Fibroblast of lung (primary cell): ENCODE results near the gene TXNRD2. TPM values are rescaled to one million over a fixed set of nuclear protein-coding genes. Genes with fewer than 3 reads are reported as not detected.

Experiments
- DNase-seq, 2 donors: peaks; one replicate each; pipeline versions ENCODE4 v3.0.0 to v3.0.0-alpha.2; 2010; ENCODE audit warnings: low read depth in 2 of 2
- H2AFZ ChIP-seq: 2 replicates; pipeline ENCODE4 v1.5.1; 2012; ENCODE audit warnings: low read length, control low read depth, inconsistent platforms
- H3K27ac ChIP-seq: 2 replicates; pipeline ENCODE4 v1.5.1; 2011; ENCODE audit warnings: low read length, control low read depth; ENCODE audit not compliant: insufficient read depth
- H3K27me3 ChIP-seq: 2 replicates; pipeline ENCODE4 v1.5.1; 2011; ENCODE audit warnings: mild to moderate bottlenecking, low read length; ENCODE audit not compliant: control insufficient read depth, insufficient read depth
- H3K36me3 ChIP-seq: 2 replicates; pipeline ENCODE4 v1.5.1; 2011; ENCODE audit warnings: low read length; ENCODE audit not compliant: control insufficient read depth, insufficient read depth
- H3K4me1 ChIP-seq: 2 replicates; pipeline ENCODE4 v1.5.1; 2011; ENCODE audit warnings: low read length; ENCODE audit not compliant: control insufficient read depth, insufficient read depth; ENCODE audit errors: extremely low read depth
- H3K4me2 ChIP-seq: 2 replicates; pipeline ENCODE4 v1.5.1; 2011; ENCODE audit warnings: low read length, control low read depth; ENCODE audit not compliant: insufficient read depth; ENCODE audit errors: extremely low read depth
- H3K4me3 ChIP-seq, 4 experiments: fragments of 200-600 bp in 1 of 4; sonication (generic) in 1 of 4; replicated peaks in 1 of 4; 2 replicates each; pipeline ENCODE4 v1.5.1; 2011 to 2016; ENCODE audit warnings: low read length in 4 of 4, low read depth in 3 of 4, mild to moderate bottlenecking in 3 of 4, control low read depth in 2 of 4, inconsistent platforms in 1 of 4, mixed read lengths in 1 of 4; ENCODE audit not compliant: insufficient read depth in 1 of 4; ENCODE audit errors: control extremely low read depth in 1 of 4
- H3K79me2 ChIP-seq: 2 replicates; pipeline ENCODE4 v1.5.1; 2012; ENCODE audit warnings: mild to moderate bottlenecking, low read length, inconsistent platforms; ENCODE audit not compliant: control insufficient read depth, insufficient read depth
- H3K9ac ChIP-seq: 2 replicates; pipeline ENCODE4 v1.5.1; 2011; ENCODE audit warnings: mild to moderate bottlenecking, low read length, control low read depth; ENCODE audit not compliant: insufficient read depth
- H3K9me3 ChIP-seq: 2 replicates; pipeline ENCODE4 v1.5.1; 2012; ENCODE audit warnings: low read depth, low read length; ENCODE audit not compliant: control insufficient read depth, insufficient read depth
- H4K20me1 ChIP-seq: 2 replicates; pipeline ENCODE4 v1.5.1; 2011; ENCODE audit warnings: low read length; ENCODE audit not compliant: control insufficient read depth, insufficient read depth; ENCODE audit errors: extremely low read depth
- CTCF ChIP-seq, 2 donors: IDR thresholded peaks in 1 of 2; conservative IDR thresholded peaks in 1 of 2; 1 replicate in 1 of 2; 2 replicates in 1 of 2; pipeline ENCODE4 v1.5.1; 2011 to 2012; ENCODE audit warnings: low read length in 2 of 2, control low read depth in 1 of 2, inconsistent platforms in 1 of 2, low read depth in 1 of 2, mild to moderate bottlenecking in 1 of 2
- EZH2 ChIP-seq: IDR thresholded peaks from 2 replicates; pipeline ENCODE4 v1.5.1; 2012; ENCODE audit warnings: low read length, control low read depth, mild to moderate bottlenecking; ENCODE audit errors: missing control alignments
- polyA plus RNA-seq, 2 donors: library from polyadenylated mRNA; depleted of rRNA in 1 of 2; stranded (reverse) in 1 of 2; unstranded in 1 of 2; fragments of >200 nt; gene quantifications; 2 replicates each; pipeline ENCODE4 v1.2.1, GENCODE V29; 2011 to 2012; ENCODE audit warnings: missing spikeins in 1 of 2
- total RNA-seq: library from RNA; depleted of rRNA; stranded (reverse); fragments of >200 nt; gene quantifications from 2 replicates; pipeline ENCODE4 v1.2.1, GENCODE V29; 2014

The TXNRD2 gene
- total and polyA plus RNA-seq, 2 donors (not counting 1 experiment from before 2014, with no cell fraction given): 13.2 to 30.7 TPM

- Histone ChIP-seq H3K9ac (no peak overlapping the region), H3K27me3 (no peaks in the 10 kb centered on the region), H3K79me2 (no peaks in the 10 kb centered on the region), H4K20me1 (no peaks in the 10 kb centered on the region), H3K4me1 (peaks cover 2% of the 10 kb centered on the region), H2AFZ (no peak overlapping the region), H3K27ac (no peak overlapping the region), H3K36me3 (peaks cover 17% of the 10 kb centered on the region), H3K4me3 (no peak overlapping the region), H3K9me3 (no peaks in the 10 kb centered on the region), H3K4me2 (no peak overlapping the region)
- TF ChIP-seq CTCF (conservative IDR thresholded peaks at IDR 0.05 in 1 of 2, IDR thresholded peaks at IDR 0.05 in 1 of 2; ENCODE audit: low read depth in 1 of 2, low read length in 2 of 2) (peak; percentile 57 to 69), EZH2 (no peak)
- peak; percentile 71 to 76 for DNase-seq
Measured at GRCh38 chr22:19962246-19962908, 20.8 kb upstream of the TXNRD2 start.

GRCh38 chr22:19961868-19962245, 20.2 kb upstream of the TXNRD2 start:
- peaks cover 17% of the 10 kb centered on the region for H3K36me3 ChIP-seq
- no peak overlapping the region for H2AFZ ChIP-seq
- H4K20me1 ChIP-seq: no peaks in the 10 kb centered on the region
- no peaks in the 10 kb centered on the region for H3K9me3 ChIP-seq
- no peak overlapping the region for H3K9ac ChIP-seq
- H3K4me2 ChIP-seq: no peak overlapping the region
- no peaks in the 10 kb centered on the region for H3K27me3 ChIP-seq
- no peak for DNase-seq
- H3K79me2 ChIP-seq: no peaks in the 10 kb centered on the region
- no peak overlapping the region for H3K27ac ChIP-seq
- H3K4me3 ChIP-seq: no peak overlapping the region
- peaks cover 2% of the 10 kb centered on the region for H3K4me1 ChIP-seq
- TF ChIP-seq EZH2: no peak
- no peak for TF ChIP-seq CTCF (conservative IDR thresholded peaks at IDR 0.05 in 1 of 2, IDR thresholded peaks at IDR 0.05 in 1 of 2; ENCODE audit: low read depth in 1 of 2, low read length in 2 of 2)

GRCh38 chr22:19961201-19961580, 19.6 kb upstream of the TXNRD2 start:
- peaks cover 17% of the 10 kb centered on the region for H3K36me3 ChIP-seq
- no peak for DNase-seq

More at GRCh38 chr22:19961201-19961580, 19.6 kb upstream of the TXNRD2 start:
- Histone ChIP-seq H3K79me2 (no peaks in the 10 kb centered on the region), H3K4me1 (peaks cover 2% of the 10 kb centered on the region), H4K20me1 (no peaks in the 10 kb centered on the region), H3K27me3 (no peaks in the 10 kb centered on the region), H3K9me3 (no peaks in the 10 kb centered on the region), H3K27ac (no peak overlapping the region), H3K4me2 (no peak overlapping the region), H3K9ac (no peak overlapping the region), H2AFZ (no peak overlapping the region), H3K4me3 (no peak overlapping the region)
- TF ChIP-seq CTCF (conservative IDR thresholded peaks at IDR 0.05 in 1 of 2, IDR thresholded peaks at IDR 0.05 in 1 of 2; ENCODE audit: low read depth in 1 of 2, low read length in 2 of 2) (no peak), EZH2 (no peak)
